HFFc6 (cell line): ENCODE results near the gene RAI1. TPM values are rescaled to one million over a fixed set of nuclear protein-coding genes. Genes with fewer than 3 reads are reported as not detected.

Experiments used
- DNase-seq: peaks from one replicate; pipeline ENCODE4 v3.0.0-alpha.2; 2018
- H3K27ac Mint-ChIP-seq: 2 replicates; pipeline ENCODE4 v1.8.0; 2020; ENCODE audit warnings: mild to moderate bottlenecking, mixed read lengths
- H3K27me3 Mint-ChIP-seq: 2 replicates; pipeline ENCODE4 v1.8.0; 2021; ENCODE audit warnings: mild to moderate bottlenecking, moderate library complexity, mixed read lengths; ENCODE audit not compliant: insufficient read depth
- H3K36me3 Mint-ChIP-seq: 2 replicates; pipeline ENCODE4 v1.8.0; 2021; ENCODE audit warnings: low read depth, mixed read lengths
- H3K4me1 Mint-ChIP-seq: 2 replicates; pipeline ENCODE4 v1.8.0; 2020; ENCODE audit warnings: low read depth, mixed read lengths
- H3K4me3 Mint-ChIP-seq: 2 replicates; pipeline ENCODE4 v1.8.0; 2020; ENCODE audit warnings: mild to moderate bottlenecking, moderate library complexity, mixed read lengths
- H3K9me3 Mint-ChIP-seq: 2 replicates; pipeline ENCODE4 v1.8.0; 2020; ENCODE audit warnings: mild to moderate bottlenecking, mixed read lengths
- CTCF ChIP-seq: fragments of 200-600 bp; sonication (generic); IDR thresholded peaks from 2 replicates; pipeline ENCODE4 v1.5.0; 2021; ENCODE audit warnings: antibody characterized with exemption, mild to moderate bottlenecking
- total RNA-seq, 6 experiments: library from RNA; stranded (reverse); fragmentation: NEBNext Ultra II Directional; extraction: Animal tissue kit (Norgen Biotek cat#: 25700); gene quantifications; 2 replicates in 1 of 6; 3 replicates in 5 of 6; pipeline ENCODE4 v1.2.3, GENCODE V29; 2021

Gene RAI1
- total RNA-seq, 6 experiments from 2014 or later = 26.9 to 29.3 (median 29.0) TPM

- Mint-ChIP-seq H3K36me3 (no peaks in the 10 kb centered on the region), H3K4me3 (no peak overlapping the region), H3K9me3 (no peaks in the 10 kb centered on the region), H3K4me1 (peaks cover 34% of the 10 kb centered on the region), H3K27me3 (peaks cover 8% of the 10 kb centered on the region), H3K27ac (no peak overlapping the region)
- no peak for DNase-seq
- no peak for TF ChIP-seq CTCF
Observed at GRCh38 chr17:17772231-17772630, 91.0 kb downstream of the RAI1 start.

- peak; percentile 60 for TF ChIP-seq CTCF
- H3K36me3 Mint-ChIP-seq = no peaks in the 10 kb centered on the region
- DNase-seq = peak; percentile 25
- H3K27me3 Mint-ChIP-seq = peaks cover 7% of the 10 kb centered on the region
- H3K9me3 Mint-ChIP-seq = no peaks in the 10 kb centered on the region
- H3K4me1 Mint-ChIP-seq = peaks cover 25% of the 10 kb centered on the region
- peak overlapping the region; percentile 52; the same call in 1 of the 2 replicates for H3K27ac Mint-ChIP-seq
- H3K4me3 Mint-ChIP-seq = no peak overlapping the region
Observed at GRCh38 chr17:17774009-17774881, 93.0 kb downstream of the RAI1 start.

- no peak for TF ChIP-seq CTCF
- Mint-ChIP-seq H3K4me1 (peaks cover 31% of the 10 kb centered on the region), H3K27me3 (peaks cover 3% of the 10 kb centered on the region; the same call in 1 of the 2 replicates), H3K27ac (no peak overlapping the region), H3K4me3 (no peak overlapping the region), H3K36me3 (no peaks in the 10 kb centered on the region), H3K9me3 (no peaks in the 10 kb centered on the region)
- no peak for DNase-seq
Observed at GRCh38 chr17:17776889-17777288, 95.6 kb downstream of the RAI1 start.

- no peak for TF ChIP-seq CTCF
- no peak for DNase-seq
- peaks cover 17% of the 10 kb centered on the region; the same call in 1 of the 2 replicates for H3K4me1 Mint-ChIP-seq
- no peaks in the 10 kb centered on the region for H3K9me3 Mint-ChIP-seq
- H3K4me3 Mint-ChIP-seq = no peak overlapping the region
- H3K27ac Mint-ChIP-seq = no peak overlapping the region
- no peaks in the 10 kb centered on the region for H3K36me3 Mint-ChIP-seq
- H3K27me3 Mint-ChIP-seq = peaks cover 3% of the 10 kb centered on the region; the same call in 1 of the 2 replicates
Observed at GRCh38 chr17:17778308-17779014, 97.2 kb downstream of the RAI1 start.

- Mint-ChIP-seq H3K4me1 (peaks cover 16% of the 10 kb centered on the region), H3K27ac (no peak overlapping the region), H3K36me3 (no peaks in the 10 kb centered on the region), H3K4me3 (no peak overlapping the region), H3K27me3 (peaks cover 3% of the 10 kb centered on the region; the same call in 1 of the 2 replicates), H3K9me3 (no peaks in the 10 kb centered on the region)
- TF ChIP-seq CTCF = no peak
- DNase-seq = no peak
Observed at GRCh38 chr17:17779015-17779611, 97.9 kb downstream of the RAI1 start.
